ENCODE results near the gene NEK5. TPM values are rescaled to one million over a fixed set of nuclear protein-coding genes. Genes with fewer than 3 reads are reported as not detected.

NEK5 gene
- total and polyA plus RNA-seq, 2 of the 8 experiments (the other 6 are each of a cell fraction or from before 2014, with no cell fraction given): 0.12 to 0.35 TPM

GRCh38 chr13:52004511-52005170 is 124.2 kb downstream of the NEK5 start (continued):
- TF ChIP-seq USF2 (IDR thresholded peaks at IDR 0.05; ENCODE audit: low read length) (no peak), GABPA (IDR thresholded peaks at IDR 0.05; ENCODE audit: borderline replicate concordance, insufficient read depth, low read length) (no peak), ZNF274 (IDR thresholded peaks at IDR 0.05; ENCODE audit: borderline replicate concordance, extremely low read depth, low read length) (no peak), CHD2 (IDR thresholded peaks at IDR 0.05; ENCODE audit: low read length) (no peak), HDAC2 (IDR thresholded peaks at IDR 0.05; ENCODE audit: borderline replicate concordance in 1 of 2, low read depth in 2 of 2, low read length in 2 of 2) (no peak), CBX5 (IDR thresholded peaks at IDR 0.05; ENCODE audit: low read depth, low read length) (no peak)

Measured in H1 (cell line).